HFF-Myc (cell line): ENCODE data around the gene CDH18.

Experiments used
- DNase-seq: peaks from one replicate; pipeline ENCODE4 v3.0.0-alpha.2; 2011; ENCODE audit warnings: low read depth; ENCODE audit errors: extremely low read depth
- H3K4me3 ChIP-seq: replicated peaks from 2 replicates; pipeline ENCODE4 v1.5.1; 2011; ENCODE audit warnings: low read depth, mild to moderate bottlenecking, control low read depth, low read length
- TF ChIP-seq, protein P1 (sequence below): IDR thresholded peaks from 2 replicates; pipeline ENCODE4 v1.5.1; 2012; ENCODE audit warnings: mild to moderate bottlenecking, low read depth, low read length, control low read depth; ENCODE audit errors: missing control alignments

CDH18 gene

DNA sequence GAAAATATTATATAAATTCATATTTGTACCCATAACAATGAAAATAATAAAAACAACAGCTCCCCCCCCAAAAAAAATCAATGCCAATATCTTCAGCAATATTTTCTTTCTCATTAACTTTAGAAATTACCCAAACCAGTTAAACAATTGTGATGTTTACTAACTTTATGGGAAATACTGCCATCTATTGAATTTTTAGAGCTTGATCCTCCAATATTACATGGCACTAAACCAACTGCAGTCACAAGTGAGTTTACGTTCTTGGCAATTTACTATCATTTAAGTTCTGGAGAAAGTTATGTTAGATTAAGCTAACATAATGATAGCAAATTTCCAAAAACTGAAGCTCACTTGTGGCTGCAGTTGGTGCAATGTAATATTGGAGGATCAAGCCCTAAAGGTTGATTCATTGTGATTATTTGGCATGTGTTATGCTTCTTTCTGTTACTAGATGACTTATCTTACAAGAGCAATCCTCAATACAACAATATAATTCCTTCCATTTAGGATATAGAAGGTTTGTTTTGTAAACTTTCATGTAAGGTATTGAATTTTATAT lies 379.5 kb downstream of the CDH18 start:
- no peak for DNase-seq
- TF ChIP-seq, protein P1, sequence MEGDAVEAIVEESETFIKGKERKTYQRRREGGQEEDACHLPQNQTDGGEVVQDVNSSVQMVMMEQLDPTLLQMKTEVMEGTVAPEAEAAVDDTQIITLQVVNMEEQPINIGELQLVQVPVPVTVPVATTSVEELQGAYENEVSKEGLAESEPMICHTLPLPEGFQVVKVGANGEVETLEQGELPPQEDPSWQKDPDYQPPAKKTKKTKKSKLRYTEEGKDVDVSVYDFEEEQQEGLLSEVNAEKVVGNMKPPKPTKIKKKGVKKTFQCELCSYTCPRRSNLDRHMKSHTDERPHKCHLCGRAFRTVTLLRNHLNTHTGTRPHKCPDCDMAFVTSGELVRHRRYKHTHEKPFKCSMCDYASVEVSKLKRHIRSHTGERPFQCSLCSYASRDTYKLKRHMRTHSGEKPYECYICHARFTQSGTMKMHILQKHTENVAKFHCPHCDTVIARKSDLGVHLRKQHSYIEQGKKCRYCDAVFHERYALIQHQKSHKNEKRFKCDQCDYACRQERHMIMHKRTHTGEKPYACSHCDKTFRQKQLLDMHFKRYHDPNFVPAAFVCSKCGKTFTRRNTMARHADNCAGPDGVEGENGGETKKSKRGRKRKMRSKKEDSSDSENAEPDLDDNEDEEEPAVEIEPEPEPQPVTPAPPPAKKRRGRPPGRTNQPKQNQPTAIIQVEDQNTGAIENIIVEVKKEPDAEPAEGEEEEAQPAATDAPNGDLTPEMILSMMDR, result no peak
- no peak overlapping the region for H3K4me3 ChIP-seq

GRCh38 chr5:19605846-19606407 lies 382.1 kb downstream of the CDH18 start:
- DNase-seq, result no peak
- TF ChIP-seq, protein P1, result no peak
- H3K4me3 ChIP-seq, result no peak overlapping the region

DNA sequence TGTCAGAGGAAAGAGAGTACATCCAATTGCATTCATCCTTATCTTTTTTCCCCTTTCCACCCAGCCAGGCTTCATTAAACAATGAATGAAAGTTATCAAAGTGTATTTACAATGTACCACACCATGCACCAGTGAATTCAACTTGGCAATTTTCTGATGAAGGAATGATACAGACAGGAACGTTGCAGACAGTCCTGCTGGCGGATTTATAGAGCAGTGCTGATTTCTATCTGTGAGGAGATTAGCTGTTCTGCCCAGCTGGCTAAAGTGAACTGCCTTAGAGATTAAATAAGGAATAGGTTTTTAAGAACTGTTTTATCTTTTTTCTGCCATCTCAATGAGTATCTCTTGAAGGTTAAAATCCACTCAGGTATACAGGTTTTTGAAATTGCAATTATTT lies 403.9 kb downstream of the CDH18 start:
- H3K4me3 ChIP-seq, result no peak overlapping the region
- TF ChIP-seq, protein P1, result no peak
- DNase-seq, result no peak

GRCh38 chr5:19577882-19578281 lies 410.1 kb downstream of the CDH18 start:
- H3K4me3 ChIP-seq, result no peak overlapping the region
- TF ChIP-seq, protein P1, result no peak
- no peak for DNase-seq

GRCh38 chr5:19568004-19568403 lies 420.0 kb downstream of the CDH18 start:
- no peak overlapping the region for H3K4me3 ChIP-seq
- TF ChIP-seq, protein P1, result no peak
- DNase-seq, result no peak

GRCh38 chr5:19565466-19565865 lies 422.5 kb downstream of the CDH18 start:
- H3K4me3 ChIP-seq, result no peak overlapping the region
- TF ChIP-seq, protein P1, result no peak
- DNase-seq, result no peak

GRCh38 chr5:19564036-19564435 lies 424.0 kb downstream of the CDH18 start:
- TF ChIP-seq, protein P1, result no peak
- H3K4me3 ChIP-seq, result no peak overlapping the region
- DNase-seq, result no peak
